ENCODE data around the gene CYTH2.

Gene CYTH2

DNA sequence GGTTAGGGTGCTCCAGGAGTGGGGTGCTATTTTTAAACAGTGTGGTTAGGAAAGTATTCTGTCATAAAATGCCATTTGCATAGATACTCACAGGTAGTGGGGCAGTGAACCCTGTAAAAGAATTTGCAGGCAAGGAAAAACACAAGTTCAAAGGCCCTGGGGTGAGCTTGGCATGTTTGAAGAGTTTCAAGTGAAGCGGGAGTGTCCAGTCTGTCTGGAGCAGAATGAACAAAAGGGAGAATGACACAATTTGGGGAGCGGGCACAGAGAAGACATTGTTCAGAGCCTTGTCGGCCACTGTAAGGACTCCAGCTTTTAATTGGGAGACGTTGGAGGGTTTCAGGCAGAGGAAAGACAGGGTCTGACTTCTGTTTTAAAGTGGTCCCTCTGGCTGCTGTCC is 20.6 kb upstream of the CYTH2 start:
- intact Hi-C loops (cut with DNase I; ENCODE audit: low total_unique reads) = no loop called here
- DNase-seq = no peak
- H3K36me3 ChIP-seq = peaks cover 51 to 67% (median 59%) of the 10 kb centered on the region in 3 donors
- no peak overlapping the region for H3K4me3 ChIP-seq
- TF ChIP-seq, protein P1, sequence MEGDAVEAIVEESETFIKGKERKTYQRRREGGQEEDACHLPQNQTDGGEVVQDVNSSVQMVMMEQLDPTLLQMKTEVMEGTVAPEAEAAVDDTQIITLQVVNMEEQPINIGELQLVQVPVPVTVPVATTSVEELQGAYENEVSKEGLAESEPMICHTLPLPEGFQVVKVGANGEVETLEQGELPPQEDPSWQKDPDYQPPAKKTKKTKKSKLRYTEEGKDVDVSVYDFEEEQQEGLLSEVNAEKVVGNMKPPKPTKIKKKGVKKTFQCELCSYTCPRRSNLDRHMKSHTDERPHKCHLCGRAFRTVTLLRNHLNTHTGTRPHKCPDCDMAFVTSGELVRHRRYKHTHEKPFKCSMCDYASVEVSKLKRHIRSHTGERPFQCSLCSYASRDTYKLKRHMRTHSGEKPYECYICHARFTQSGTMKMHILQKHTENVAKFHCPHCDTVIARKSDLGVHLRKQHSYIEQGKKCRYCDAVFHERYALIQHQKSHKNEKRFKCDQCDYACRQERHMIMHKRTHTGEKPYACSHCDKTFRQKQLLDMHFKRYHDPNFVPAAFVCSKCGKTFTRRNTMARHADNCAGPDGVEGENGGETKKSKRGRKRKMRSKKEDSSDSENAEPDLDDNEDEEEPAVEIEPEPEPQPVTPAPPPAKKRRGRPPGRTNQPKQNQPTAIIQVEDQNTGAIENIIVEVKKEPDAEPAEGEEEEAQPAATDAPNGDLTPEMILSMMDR (IDR thresholded peaks at IDR 0.05) = no peak
- H3K4me1 ChIP-seq = peaks cover 0 to 24% (median 19%) of the 10 kb centered on the region in 4 donors
- H3K27me3 ChIP-seq = no peaks in the 10 kb centered on the region
- H3K9me3 ChIP-seq = no peaks in the 10 kb centered on the region
- H3K27ac ChIP-seq = no peak overlapping the region

DNA sequence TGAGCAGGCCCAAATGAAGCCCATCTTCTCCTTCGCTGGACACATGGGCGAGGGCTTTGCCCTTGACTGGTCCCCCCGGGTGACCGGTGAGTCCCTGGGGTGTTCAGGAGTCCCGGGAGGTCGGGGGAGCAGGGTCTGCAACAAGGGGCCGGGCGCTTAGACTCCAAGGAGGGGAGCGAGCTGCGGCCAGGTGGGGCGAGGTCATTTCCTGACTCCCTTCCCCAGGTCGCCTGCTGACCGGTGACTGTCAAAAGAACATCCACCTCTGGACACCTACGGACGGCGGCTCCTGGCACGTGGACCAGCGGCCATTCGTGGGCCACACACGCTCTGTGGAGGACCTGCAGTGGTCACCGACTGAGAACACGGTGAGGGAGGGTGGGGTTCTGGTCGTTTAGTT is 18.7 kb upstream of the CYTH2 start:
- H3K27ac ChIP-seq = no peak overlapping the region
- intact Hi-C loops (cut with DNase I; ENCODE audit: low total_unique reads) = no loop called here
- TF ChIP-seq, protein P1 (IDR thresholded peaks at IDR 0.05) = no peak
- no peaks in the 10 kb centered on the region for H3K27me3 ChIP-seq
- H3K36me3 ChIP-seq = peaks cover 54 to 86% (median 69%) of the 10 kb centered on the region in 3 donors
- peaks cover 0 to 7% (median 6%) of the 10 kb centered on the region in 4 donors for H3K4me1 ChIP-seq
- no peak overlapping the region for H3K4me3 ChIP-seq
- DNase-seq = no peak
- no peaks in the 10 kb centered on the region for H3K9me3 ChIP-seq

DNA sequence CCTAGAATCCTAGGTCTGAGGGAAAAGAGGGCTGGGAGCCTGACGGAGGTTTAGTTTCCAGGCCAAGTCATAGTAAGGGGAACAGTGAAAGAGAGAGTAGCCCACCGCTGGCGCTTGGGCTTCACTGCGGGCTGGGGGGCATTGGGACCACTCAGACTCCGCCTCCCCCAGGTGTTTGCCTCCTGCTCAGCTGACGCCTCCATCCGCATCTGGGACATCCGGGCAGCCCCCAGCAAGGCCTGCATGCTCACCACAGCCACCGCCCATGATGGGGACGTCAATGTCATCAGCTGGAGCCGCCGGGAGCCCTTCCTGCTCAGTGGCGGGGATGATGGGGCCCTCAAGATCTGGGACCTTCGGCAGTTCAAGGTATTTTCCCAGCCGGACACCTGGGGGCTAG is 18.3 kb upstream of the CYTH2 start:
- TF ChIP-seq, protein P1 (IDR thresholded peaks at IDR 0.05) = no peak
- H3K27ac ChIP-seq = no peak overlapping the region
- intact Hi-C loops (cut with DNase I; ENCODE audit: low total_unique reads) = no loop called here
- H3K27me3 ChIP-seq = no peaks in the 10 kb centered on the region
- no peak for DNase-seq
- peaks cover 54 to 90% (median 71%) of the 10 kb centered on the region in 3 donors for H3K36me3 ChIP-seq
- peaks cover 0 to 7% (median 6%) of the 10 kb centered on the region in 4 donors for H3K4me1 ChIP-seq
- no peak overlapping the region for H3K4me3 ChIP-seq
- no peaks in the 10 kb centered on the region for H3K9me3 ChIP-seq

DNA sequence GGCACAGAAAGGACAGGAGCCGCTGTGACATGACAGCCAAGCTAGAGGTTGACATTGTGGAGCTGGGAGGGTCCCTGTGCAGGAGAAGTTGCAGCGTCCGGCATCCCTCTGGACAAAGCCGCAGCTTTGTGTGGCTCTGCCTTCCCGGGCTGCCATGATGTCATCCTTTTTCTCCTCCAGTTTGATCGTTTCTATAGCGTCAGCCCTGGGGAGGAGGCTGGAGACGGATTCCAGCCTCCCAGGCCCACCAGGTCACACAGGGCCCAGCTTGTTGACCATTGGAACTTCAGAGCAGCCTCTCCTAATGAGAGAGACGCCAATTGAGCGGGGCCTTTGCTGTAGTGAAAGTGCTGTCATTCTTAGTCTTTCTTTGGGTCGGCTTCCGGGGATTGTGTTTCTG is 17.5 kb upstream of the CYTH2 start:
- DNase-seq = no peak
- H3K27me3 ChIP-seq = no peaks in the 10 kb centered on the region
- H3K9me3 ChIP-seq = no peaks in the 10 kb centered on the region
- TF ChIP-seq, protein P1 (IDR thresholded peaks at IDR 0.05) = no peak
- H3K4me3 ChIP-seq = no peak overlapping the region
- H3K36me3 ChIP-seq = peaks cover 54 to 98% (median 77%) of the 10 kb centered on the region in 3 donors
- H3K27ac ChIP-seq = no peak overlapping the region
- intact Hi-C loops (cut with DNase I; ENCODE audit: low total_unique reads) = no loop called here
- peaks cover 0 to under 1% (median under 1%) of the 10 kb centered on the region in 4 donors for H3K4me1 ChIP-seq

DNA sequence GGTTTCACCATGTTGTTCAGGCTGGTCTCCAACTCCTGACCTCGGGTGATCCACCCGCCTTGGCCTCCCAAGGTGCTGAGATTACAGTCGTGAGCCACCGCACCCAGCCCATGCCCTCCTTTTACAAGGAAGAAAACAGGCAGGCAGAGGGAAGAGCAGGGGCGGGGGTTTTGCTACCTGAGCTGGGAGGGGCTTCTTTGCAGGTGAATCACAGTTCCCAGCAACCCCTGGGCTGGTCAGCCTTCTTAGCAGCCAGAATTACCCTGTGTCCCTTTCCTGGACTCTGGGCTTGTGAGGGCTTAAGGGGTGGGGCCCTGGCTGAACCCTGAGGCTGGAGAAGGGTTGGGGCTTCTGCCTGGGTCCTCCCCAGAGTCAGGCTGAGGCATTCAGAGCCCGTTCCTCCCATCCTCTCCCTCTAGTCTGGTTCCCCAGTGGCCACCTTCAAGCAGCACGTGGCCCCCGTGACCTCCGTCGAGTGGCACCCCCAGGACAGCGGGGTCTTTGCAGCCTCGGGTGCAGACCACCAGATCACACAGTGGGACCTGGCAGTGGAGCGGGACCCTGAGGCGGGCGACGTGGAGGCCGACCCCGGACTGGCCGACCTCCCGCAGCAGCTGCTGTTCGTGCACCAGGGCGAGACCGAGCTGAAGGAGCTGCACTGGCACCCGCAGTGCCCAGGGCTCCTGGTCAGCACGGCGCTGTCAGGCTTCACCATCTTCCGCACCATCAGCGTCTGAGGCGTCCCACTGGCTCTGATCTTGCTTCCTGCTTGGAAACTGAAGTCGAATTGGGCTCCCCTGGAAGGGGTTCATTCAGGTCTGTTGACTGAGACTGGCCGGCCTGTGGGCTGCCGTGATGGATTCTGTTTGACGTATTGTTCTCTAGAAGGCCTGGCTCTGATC is 16.6 kb upstream of the CYTH2 start:
- no peak for DNase-seq
- Histone ChIP-seq H3K9me3 (no peaks in the 10 kb centered on the region), H3K36me3 (peaks cover 50 to 97% (median 72%) of the 10 kb centered on the region in 3 donors), H3K4me3 (no peak overlapping the region), H3K27me3 (no peaks in the 10 kb centered on the region), H3K4me1 (no peaks in the 10 kb centered on the region), H3K27ac (no peak overlapping the region)
- intact Hi-C loops (cut with DNase I; ENCODE audit: low total_unique reads) = no loop called here
- TF ChIP-seq, protein P1 (IDR thresholded peaks at IDR 0.05) = no peak
